HuH-7 (cell line): ENCODE results near the gene TRPM1.
A peak's percentile ranks its signal among the peaks of the same experiment; 100 is the strongest.

ENCODE experiments used
- DNase-seq: peaks from one replicate; pipeline ENCODE4 v3.0.0; 2011; ENCODE audit warnings: low spot score

TRPM1 gene

GRCh38 chr15:31016446-31016915 lies 85.0 kb downstream of the TRPM1 start:
- DNase-seq, result no peak

- DNase-seq, result no peak
These were observed 87.0 kb downstream of the TRPM1 start for GRCh38 chr15:31014608-31014925.

GRCh38 chr15:31013863-31014607 lies 87.5 kb downstream of the TRPM1 start:
- no peak for DNase-seq

GRCh38 chr15:31012455-31012854 lies 89.1 kb downstream of the TRPM1 start:
- DNase-seq, result no peak

GRCh38 chr15:31010036-31010435 lies 91.5 kb downstream of the TRPM1 start:
- no peak for DNase-seq

- DNase-seq, result no peak
These were observed 95.9 kb downstream of the TRPM1 start for GRCh38 chr15:31005660-31006059.

- DNase-seq, result no peak
These were observed 97.2 kb downstream of the TRPM1 start for GRCh38 chr15:31004220-31004733.

- no peak for DNase-seq
These were observed 99.8 kb downstream of the TRPM1 start for GRCh38 chr15:31001702-31002101.

- no peak for DNase-seq
These were observed 101.8 kb downstream of the TRPM1 start for GRCh38 chr15:30999729-31000128.

GRCh38 chr15:30997270-30997669 lies 104.3 kb downstream of the TRPM1 start:
- DNase-seq, result no peak

- no peak for DNase-seq
These were observed 109.2 kb downstream of the TRPM1 start for GRCh38 chr15:30992249-30992864.

- peak; percentile 67 for DNase-seq
These were observed 110.0 kb downstream of the TRPM1 start, which contains the start of gene MTMR10 for GRCh38 chr15:30991255-30992235. Gene MTMR10 (minus strand): TSS chr15:30991628. CDS start chr15:30991506, 122 bp downstream.

- no peak for DNase-seq
These were observed 110.9 kb downstream of the TRPM1 start for GRCh38 chr15:30990446-30991254.

GRCh38 chr15:30990036-30990435 lies 111.5 kb downstream of the TRPM1 start:
- peak; percentile 36 for DNase-seq

GRCh38 chr15:30985081-30985531 lies 116.4 kb downstream of the TRPM1 start:
- DNase-seq, result no peak

GRCh38 chr15:30984542-30984941 lies 117.0 kb downstream of the TRPM1 start:
- DNase-seq, result no peak

- no peak for DNase-seq
These were observed 117.4 kb downstream of the TRPM1 start for GRCh38 chr15:30984118-30984517.

GRCh38 chr15:30979457-30979856 lies 122.1 kb downstream of the TRPM1 start:
- DNase-seq, result no peak

GRCh38 chr15:30978328-30978727 lies 123.2 kb downstream of the TRPM1 start:
- DNase-seq, result no peak

GRCh38 chr15:30974112-30974511 lies 127.4 kb downstream of the TRPM1 start:
- DNase-seq, result no peak

GRCh38 chr15:30973379-30973778 lies 128.1 kb downstream of the TRPM1 start:
- no peak for DNase-seq
